ENCODE data around the gene KRT20.

DNA sequence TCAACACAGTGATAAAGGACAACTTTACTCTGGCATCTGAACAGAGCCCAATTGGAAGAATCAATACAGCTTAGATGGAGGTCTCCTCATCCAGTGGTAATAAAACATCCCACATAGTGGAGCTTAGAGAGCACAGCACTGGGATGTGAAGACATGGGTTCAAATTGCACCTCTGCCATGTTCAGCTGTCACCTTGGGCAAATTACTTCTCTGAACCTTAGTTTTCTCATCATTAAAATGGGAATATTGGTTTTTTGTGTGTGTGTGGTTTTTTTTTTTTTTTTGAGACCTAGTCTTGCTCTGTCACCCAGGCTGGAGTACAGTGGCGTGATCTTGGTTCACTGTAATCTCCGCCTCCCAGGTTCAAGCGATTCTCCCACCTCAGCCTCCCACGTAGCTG lies 49.0 kb downstream of the KRT20 start:
- TF ChIP-seq CTCF (IDR thresholded peaks at IDR 0.05), result no peak
- no peak for TF ChIP-seq ESRRA (IDR thresholded peaks at IDR 0.05; ENCODE audit: borderline replicate concordance, low read length)
- TF ChIP-seq EP300 (IDR thresholded peaks at IDR 0.05), result no peak
